B cell (primary cell): ENCODE measurements around the gene SULT1C4. TPM values are rescaled to one million over a fixed set of nuclear protein-coding genes. Genes with fewer than 3 reads are reported as not detected.

Experiments used
- ATAC-seq: fragments of 200-7000 bp; cut with Tn5 transposase; one replicate; pipeline ENCODE4 v1.10.0; 2021; ENCODE audit warnings: low read depth, mild to moderate bottlenecking, moderate number of reproducible peaks, moderate library complexity
- CTCF ChIA-PET: fragments of 350-600 bp; sonication (Branson Sonifier 250); formaldehyde crosslinking; loops from one replicate; lab custom pipeline; 2021; ENCODE audit warnings: antibody characterized with exemption, inconsistent platforms; lab: Charles Lee
- POLR2A ChIA-PET: fragments of 350-600 bp; sonication (Branson Sonifier 250); formaldehyde crosslinking; loops from one replicate; lab custom pipeline; 2021; ENCODE audit warnings: antibody characterized with exemption; lab: Charles Lee
- DNase-seq: peaks from one replicate; pipeline ENCODE4 v3.0.0; 2013
- H2AFZ ChIP-seq: 2 replicates; pipeline ENCODE4 v1.6.1; 2012; ENCODE audit warnings: mild to moderate bottlenecking, low read depth, low read length; ENCODE audit not compliant: insufficient read depth, poor library complexity, severe bottlenecking
- H3K27ac ChIP-seq, 2 donors: 1 replicate in 1 of 2; 2 replicates in 1 of 2; pipeline ENCODE4 v1.5.1; 2012 to 2013; ENCODE audit warnings: low read length in 2 of 2, mild to moderate bottlenecking in 2 of 2, moderate library complexity in 1 of 2
- H3K27me3 ChIP-seq, 4 experiments: fragments of 200-600 bp in 1 of 4; sonication (generic) in 1 of 4; replicated peaks in 1 of 4; 1 replicate in 2 of 4; 2 replicates in 2 of 4; pipeline versions ENCODE4 v1.6.1 to v1.7.0; 2013 to 2016; ENCODE audit warnings: low read length in 3 of 4, mild to moderate bottlenecking in 2 of 4, mixed read lengths in 1 of 4, moderate library complexity in 1 of 4; ENCODE audit not compliant: insufficient read depth in 4 of 4, control insufficient read depth in 3 of 4; ENCODE audit errors: control extremely low read depth in 1 of 4
- H3K36me3 ChIP-seq, 2 experiments: replicated peaks in 1 of 2; 1 replicate in 1 of 2; 2 replicates in 1 of 2; pipeline versions ENCODE4 v1.6.1 to v1.7.1; 2013; ENCODE audit warnings: low read length in 1 of 2; ENCODE audit not compliant: insufficient read depth in 2 of 2, control insufficient read depth in 1 of 2; ENCODE audit errors: control extremely low read depth in 1 of 2, extremely low read depth in 1 of 2
- H3K4me1 ChIP-seq, 2 donors: fragments of 200-600 bp in 1 of 2; sonication (generic) in 1 of 2; 1 replicate in 1 of 2; 2 replicates in 1 of 2; pipeline versions ENCODE4 v1.5.1 to v1.6.1; 2013 to 2017; ENCODE audit warnings: low read length in 2 of 2; ENCODE audit not compliant: control insufficient read depth in 2 of 2, insufficient read depth in 2 of 2
- H3K4me2 ChIP-seq: replicated peaks from 2 replicates; pipeline ENCODE3; 2012; ENCODE audit warnings: mild to moderate bottlenecking, low read depth, low read length; ENCODE audit not compliant: poor library complexity, severe bottlenecking
- H3K4me3 ChIP-seq, 5 experiments: fragments of 200-600 bp in 1 of 5; sonication (generic) in 1 of 5; 1 replicate in 3 of 5; 2 replicates in 2 of 5; pipeline versions ENCODE4 v1.5.1 to v1.7.0; 2011 to 2016; ENCODE audit warnings: low read length in 4 of 5, mild to moderate bottlenecking in 4 of 5, low read depth in 2 of 5, control low read depth in 1 of 5, moderate library complexity in 1 of 5; ENCODE audit not compliant: insufficient read depth in 1 of 5; ENCODE audit errors: control extremely low read depth in 1 of 5, extremely low read depth in 1 of 5
- H3K79me2 ChIP-seq: fragments of 200-600 bp; sonication (generic); one replicate; pipeline ENCODE4 v1.6.0; 2016; ENCODE audit warnings: low read length; ENCODE audit not compliant: control insufficient read depth, insufficient read depth
- H3K9ac ChIP-seq: fragments of 200-600 bp; sonication (generic); 2 replicates; pipeline ENCODE4 v1.6.1; 2017; ENCODE audit warnings: mild to moderate bottlenecking, low read length, moderate library complexity
- H3K9me3 ChIP-seq, 3 donors: one replicate each; pipeline versions ENCODE4 v1.6.1 to v1.7.1; 2013; ENCODE audit warnings: low read length in 2 of 3; ENCODE audit not compliant: control insufficient read depth in 2 of 3, insufficient read depth in 1 of 3; ENCODE audit errors: control extremely low read depth in 1 of 3
- H4K20me1 ChIP-seq: 2 replicates; pipeline ENCODE4 v1.6.0; 2012; ENCODE audit warnings: mild to moderate bottlenecking, low read length; ENCODE audit not compliant: insufficient read depth, control insufficient read depth, poor library complexity, severe bottlenecking
- H3K27ac Mint-ChIP-seq: one replicate; pipeline ENCODE4 v1.8.0; 2021; ENCODE audit warnings: mixed read lengths
- H3K27me3 Mint-ChIP-seq: one replicate; pipeline ENCODE4 v1.8.0; 2021; ENCODE audit warnings: mixed read lengths
- H3K4me1 Mint-ChIP-seq: one replicate; pipeline ENCODE4 v1.8.0; 2021; ENCODE audit warnings: mixed read lengths
- H3K4me3 Mint-ChIP-seq: one replicate; pipeline ENCODE4 v1.8.0; 2021; ENCODE audit warnings: mixed read lengths
- H3K9me3 Mint-ChIP-seq: one replicate; pipeline ENCODE4 v1.8.0; 2022; ENCODE audit warnings: mixed read lengths; ENCODE audit not compliant: insufficient read depth
- EZH2 ChIP-seq: IDR thresholded peaks from 2 replicates; pipeline ENCODE4 v1.6.1; 2012; ENCODE audit warnings: borderline replicate concordance, low read depth, mild to moderate bottlenecking, moderate library complexity, low read length; ENCODE audit not compliant: insufficient read depth, poor library complexity, severe bottlenecking
- WGBS: methylation state at CpG from one replicate; pipeline ENCODE4 v1.1.5; 2013; ENCODE audit warnings: missing lambda C conversion rate; ENCODE audit not compliant: insufficient coverage; 5-methylcytosine and 5-hydroxymethylcytosine counted together
- intact Hi-C: fragments of 100-400 bp; cut with micrococcal nuclease; formaldehyde crosslinking; loops from one replicate; pipeline ENCODE4 v1.10.0; 2022
- polyA plus RNA-seq: library from polyadenylated mRNA; depleted of rRNA; stranded (reverse); fragments of >200 nt; gene quantifications from 2 replicates; pipeline ENCODE4 v1.2.3, GENCODE V29; 2012
- total RNA-seq, 2 donors: library from RNA; stranded (reverse); fragments of 120-200 nt in 1 of 2; gene quantifications; 1 replicate in 1 of 2; 2 replicates in 1 of 2; pipeline versions ENCODE4 v1.2.3 to v1.2.4, GENCODE V29; 2013 to 2022
- TF ChIP-seq, protein P1 (sequence below): fragments of 200-600 bp; IDR thresholded peaks from one replicate; pipeline ENCODE4 v1.8.0; 2022; ENCODE audit warnings: antibody characterized with exemption, mild to moderate bottlenecking

The SULT1C4 gene
- total and polyA plus RNA-seq, 2 donors (not counting 1 experiment from before 2014, with no cell fraction given): not detected

DNA sequence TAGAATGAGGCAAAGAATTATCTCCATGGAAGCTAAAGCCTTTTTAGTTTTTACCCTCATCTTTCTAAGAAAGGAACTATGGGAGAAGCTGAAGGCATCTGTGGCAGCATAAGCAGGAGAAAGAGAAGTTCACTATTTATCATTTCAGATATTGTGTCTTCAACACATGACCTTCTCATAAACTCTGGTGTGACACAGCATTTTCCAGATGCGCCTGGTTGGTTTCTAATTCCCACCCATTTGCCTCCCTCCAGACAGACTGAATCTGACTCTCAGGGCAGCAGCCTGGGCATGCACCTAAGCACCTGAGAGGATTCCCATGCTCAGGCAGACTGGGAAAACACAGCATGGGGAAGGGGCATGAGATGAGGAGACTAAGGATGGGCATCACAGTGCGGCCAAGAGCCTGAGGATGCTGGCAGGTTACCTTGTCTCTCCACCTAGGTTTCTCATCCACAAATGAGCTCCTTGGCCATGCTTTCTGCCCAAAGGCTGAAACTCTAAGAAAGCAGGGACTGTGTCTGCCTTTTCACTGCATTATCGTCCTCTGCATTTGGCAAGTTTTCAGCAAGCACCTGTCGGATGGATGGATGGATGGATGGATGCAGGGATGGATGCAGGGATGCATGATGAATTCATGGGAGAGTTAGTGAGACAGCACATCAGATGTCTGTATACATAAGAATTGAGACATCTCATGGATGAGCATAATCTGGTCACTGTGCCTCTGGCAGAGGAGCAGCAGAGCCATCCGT is 28.8 kb upstream of the SULT1C4 start:
- POLR2A ChIA-PET: no interaction called here
- ATAC-seq (no peak), DNase-seq (no peak)
- Histone ChIP-seq H3K4me3 (no peak overlapping the region), H3K4me1 (no peaks in the 10 kb centered on the region), H3K9ac (no peak overlapping the region), H3K36me3 (no peaks in the 10 kb centered on the region), H3K27ac (no peak overlapping the region), H4K20me1 (no peaks in the 10 kb centered on the region), H3K9me3 (peaks cover 0 to 4% (median 0%) of the 10 kb centered on the region in 3 donors), H3K4me2 (no peak overlapping the region), H3K27me3 (peaks cover 0 to 8% (median 0%) of the 10 kb centered on the region in 4 experiments), H3K79me2 (no peaks in the 10 kb centered on the region), H2AFZ (no peak overlapping the region)
- no peak overlapping the region for H3K27ac Mint-ChIP-seq
- CTCF ChIA-PET: interaction anchor here (0.6 kb wide), 1 partner anchor 239 kb away, joined by 3 read pairs; no protein-coding TSS in a partner anchor
- H3K9me3 Mint-ChIP-seq: no peaks in the 10 kb centered on the region
- H3K27me3 Mint-ChIP-seq: peaks cover 10% of the 10 kb centered on the region
- TF ChIP-seq, protein P1, sequence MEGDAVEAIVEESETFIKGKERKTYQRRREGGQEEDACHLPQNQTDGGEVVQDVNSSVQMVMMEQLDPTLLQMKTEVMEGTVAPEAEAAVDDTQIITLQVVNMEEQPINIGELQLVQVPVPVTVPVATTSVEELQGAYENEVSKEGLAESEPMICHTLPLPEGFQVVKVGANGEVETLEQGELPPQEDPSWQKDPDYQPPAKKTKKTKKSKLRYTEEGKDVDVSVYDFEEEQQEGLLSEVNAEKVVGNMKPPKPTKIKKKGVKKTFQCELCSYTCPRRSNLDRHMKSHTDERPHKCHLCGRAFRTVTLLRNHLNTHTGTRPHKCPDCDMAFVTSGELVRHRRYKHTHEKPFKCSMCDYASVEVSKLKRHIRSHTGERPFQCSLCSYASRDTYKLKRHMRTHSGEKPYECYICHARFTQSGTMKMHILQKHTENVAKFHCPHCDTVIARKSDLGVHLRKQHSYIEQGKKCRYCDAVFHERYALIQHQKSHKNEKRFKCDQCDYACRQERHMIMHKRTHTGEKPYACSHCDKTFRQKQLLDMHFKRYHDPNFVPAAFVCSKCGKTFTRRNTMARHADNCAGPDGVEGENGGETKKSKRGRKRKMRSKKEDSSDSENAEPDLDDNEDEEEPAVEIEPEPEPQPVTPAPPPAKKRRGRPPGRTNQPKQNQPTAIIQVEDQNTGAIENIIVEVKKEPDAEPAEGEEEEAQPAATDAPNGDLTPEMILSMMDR: no peak
- TF ChIP-seq EZH2: no peak
- H3K4me3 Mint-ChIP-seq: no peak overlapping the region
- 100% methylated on average over 4 of the region's 5 CpGs for WGBS
- intact Hi-C loops: no loop called here
- H3K4me1 Mint-ChIP-seq: no peaks in the 10 kb centered on the region

DNA sequence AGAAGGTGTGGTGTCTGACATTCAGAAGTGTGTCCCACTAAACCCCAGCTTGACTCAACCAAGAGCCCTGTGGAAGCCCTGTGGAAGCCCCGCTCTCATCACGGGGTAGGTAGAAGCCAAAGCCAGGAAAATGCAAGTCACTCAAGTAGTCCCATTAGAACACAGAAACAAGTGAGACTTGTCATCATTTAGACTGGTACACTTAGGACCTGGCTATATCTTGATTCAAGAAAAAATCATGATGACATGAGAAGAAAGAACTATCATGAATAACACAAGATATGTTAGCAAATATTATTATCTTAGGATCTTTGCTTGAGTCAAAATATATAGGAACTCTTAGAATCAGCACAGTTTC is 28.2 kb upstream of the SULT1C4 start:
- Mint-ChIP-seq H3K4me1 (no peaks in the 10 kb centered on the region), H3K4me3 (no peak overlapping the region), H3K27ac (no peak overlapping the region), H3K9me3 (no peaks in the 10 kb centered on the region), H3K27me3 (peaks cover 10% of the 10 kb centered on the region)
- WGBS: no CpG with 5 or more reads among the region's 2 CpGs
- no peak for TF ChIP-seq EZH2
- TF ChIP-seq, protein P1: no peak
- Histone ChIP-seq H3K79me2 (no peaks in the 10 kb centered on the region), H3K4me3 (no peak overlapping the region), H3K27me3 (peaks cover 0 to 8% (median 0%) of the 10 kb centered on the region in 4 experiments), H3K4me1 (no peaks in the 10 kb centered on the region), H3K9me3 (peaks cover 0 to 4% (median 0%) of the 10 kb centered on the region in 3 donors), H3K9ac (no peak overlapping the region), H2AFZ (no peak overlapping the region), H3K27ac (no peak overlapping the region), H4K20me1 (no peaks in the 10 kb centered on the region), H3K36me3 (no peaks in the 10 kb centered on the region), H3K4me2 (no peak overlapping the region)
- ChIA-PET CTCF (interaction anchor here (0.6 kb wide), 1 partner anchor 238 kb away, joined by 3 read pairs; no protein-coding TSS in a partner anchor), POLR2A (no interaction called here)
- ATAC-seq (no peak), DNase-seq (no peak)
- intact Hi-C loops: no loop called here
